ENCODE results near the gene RIC8B. TPM values are rescaled to one million over a fixed set of nuclear protein-coding genes. Genes with fewer than 3 reads are reported as not detected.
A peak's percentile ranks its signal among the peaks of the same experiment; 100 is the strongest.

RIC8B gene
- total and polyA plus RNA-seq, 2 of the 13 experiments (the other 11 are each of a cell fraction or from before 2014, with no cell fraction given) = 5.1 to 7.5 TPM

DNA sequence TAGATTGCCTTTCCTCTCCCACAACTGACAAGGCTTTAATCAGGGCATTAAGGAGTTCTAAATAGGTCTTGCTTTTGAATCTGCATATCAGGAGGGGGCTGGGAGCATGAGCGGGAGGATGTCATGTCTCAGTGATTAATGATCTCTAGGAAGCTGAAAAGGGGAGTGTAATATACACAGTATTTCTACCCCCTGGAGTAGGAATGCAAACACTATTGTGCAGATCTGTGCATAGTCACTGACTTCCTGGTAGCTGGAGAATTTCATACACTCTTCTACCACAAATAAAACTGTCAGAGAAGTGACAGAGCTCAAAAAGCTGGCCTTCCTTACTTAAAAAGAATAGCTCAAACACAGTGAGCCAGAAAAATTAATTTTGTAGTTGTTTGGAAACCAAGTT lies 65.8 kb downstream of the RIC8B start (continued):
- TF ChIP-seq, protein P1, sequence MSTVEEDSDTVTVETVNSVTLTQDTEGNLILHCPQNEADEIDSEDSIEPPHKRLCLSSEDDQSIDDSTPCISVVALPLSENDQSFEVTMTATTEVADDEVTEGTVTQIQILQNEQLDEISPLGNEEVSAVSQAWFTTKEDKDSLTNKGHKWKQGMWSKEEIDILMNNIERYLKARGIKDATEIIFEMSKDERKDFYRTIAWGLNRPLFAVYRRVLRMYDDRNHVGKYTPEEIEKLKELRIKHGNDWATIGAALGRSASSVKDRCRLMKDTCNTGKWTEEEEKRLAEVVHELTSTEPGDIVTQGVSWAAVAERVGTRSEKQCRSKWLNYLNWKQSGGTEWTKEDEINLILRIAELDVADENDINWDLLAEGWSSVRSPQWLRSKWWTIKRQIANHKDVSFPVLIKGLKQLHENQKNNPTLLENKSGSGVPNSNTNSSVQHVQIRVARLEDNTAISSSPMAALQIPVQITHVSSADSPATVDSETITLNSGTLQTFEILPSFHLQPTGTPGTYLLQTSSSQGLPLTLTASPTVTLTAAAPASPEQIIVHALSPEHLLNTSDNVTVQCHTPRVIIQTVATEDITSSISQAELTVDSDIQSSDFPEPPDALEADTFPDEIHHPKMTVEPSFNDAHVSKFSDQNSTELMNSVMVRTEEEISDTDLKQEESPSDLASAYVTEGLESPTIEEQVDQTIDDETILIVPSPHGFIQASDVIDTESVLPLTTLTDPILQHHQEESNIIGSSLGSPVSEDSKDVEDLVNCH (CRISPR knock-in tag; IDR thresholded peaks at IDR 0.05) = no peak
- peak; percentile 88; the same call in 1 of the 2 replicates for TF ChIP-seq MEIS1 (CRISPR knock-in tag; IDR thresholded peaks at IDR 0.05; ENCODE audit: borderline replicate concordance)
- TF ChIP-seq, protein P2, sequence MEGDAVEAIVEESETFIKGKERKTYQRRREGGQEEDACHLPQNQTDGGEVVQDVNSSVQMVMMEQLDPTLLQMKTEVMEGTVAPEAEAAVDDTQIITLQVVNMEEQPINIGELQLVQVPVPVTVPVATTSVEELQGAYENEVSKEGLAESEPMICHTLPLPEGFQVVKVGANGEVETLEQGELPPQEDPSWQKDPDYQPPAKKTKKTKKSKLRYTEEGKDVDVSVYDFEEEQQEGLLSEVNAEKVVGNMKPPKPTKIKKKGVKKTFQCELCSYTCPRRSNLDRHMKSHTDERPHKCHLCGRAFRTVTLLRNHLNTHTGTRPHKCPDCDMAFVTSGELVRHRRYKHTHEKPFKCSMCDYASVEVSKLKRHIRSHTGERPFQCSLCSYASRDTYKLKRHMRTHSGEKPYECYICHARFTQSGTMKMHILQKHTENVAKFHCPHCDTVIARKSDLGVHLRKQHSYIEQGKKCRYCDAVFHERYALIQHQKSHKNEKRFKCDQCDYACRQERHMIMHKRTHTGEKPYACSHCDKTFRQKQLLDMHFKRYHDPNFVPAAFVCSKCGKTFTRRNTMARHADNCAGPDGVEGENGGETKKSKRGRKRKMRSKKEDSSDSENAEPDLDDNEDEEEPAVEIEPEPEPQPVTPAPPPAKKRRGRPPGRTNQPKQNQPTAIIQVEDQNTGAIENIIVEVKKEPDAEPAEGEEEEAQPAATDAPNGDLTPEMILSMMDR (CRISPR knock-in tag; IDR thresholded peaks at IDR 0.05) = no peak
- peak; percentile 86 for TF ChIP-seq ELF3 (CRISPR knock-in tag; IDR thresholded peaks at IDR 0.05)
- TF ChIP-seq, protein P3, sequence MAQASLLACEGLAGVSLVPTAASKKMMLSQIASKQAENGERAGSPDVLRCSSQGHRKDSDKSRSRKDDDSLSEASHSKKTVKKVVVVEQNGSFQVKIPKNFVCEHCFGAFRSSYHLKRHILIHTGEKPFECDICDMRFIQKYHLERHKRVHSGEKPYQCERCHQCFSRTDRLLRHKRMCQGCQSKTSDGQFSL (CRISPR knock-in tag; IDR thresholded peaks at IDR 0.05) = no peak
- TF ChIP-seq YY1 (IDR thresholded peaks at IDR 0.05; ENCODE audit: insufficient read depth, insufficient replicate concordance, low read depth, low read length) = no peak
- TF ChIP-seq, protein P4, sequence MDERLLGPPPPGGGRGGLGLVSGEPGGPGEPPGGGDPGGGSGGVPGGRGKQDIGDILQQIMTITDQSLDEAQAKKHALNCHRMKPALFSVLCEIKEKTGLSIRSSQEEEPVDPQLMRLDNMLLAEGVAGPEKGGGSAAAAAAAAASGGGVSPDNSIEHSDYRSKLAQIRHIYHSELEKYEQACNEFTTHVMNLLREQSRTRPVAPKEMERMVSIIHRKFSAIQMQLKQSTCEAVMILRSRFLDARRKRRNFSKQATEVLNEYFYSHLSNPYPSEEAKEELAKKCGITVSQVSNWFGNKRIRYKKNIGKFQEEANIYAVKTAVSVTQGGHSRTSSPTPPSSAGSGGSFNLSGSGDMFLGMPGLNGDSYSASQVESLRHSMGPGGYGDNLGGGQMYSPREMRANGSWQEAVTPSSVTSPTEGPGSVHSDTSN (CRISPR knock-in tag; IDR thresholded peaks at IDR 0.05) = peak; percentile 57; the same call in 1 of the 2 replicates
- TF ChIP-seq, protein P5, sequence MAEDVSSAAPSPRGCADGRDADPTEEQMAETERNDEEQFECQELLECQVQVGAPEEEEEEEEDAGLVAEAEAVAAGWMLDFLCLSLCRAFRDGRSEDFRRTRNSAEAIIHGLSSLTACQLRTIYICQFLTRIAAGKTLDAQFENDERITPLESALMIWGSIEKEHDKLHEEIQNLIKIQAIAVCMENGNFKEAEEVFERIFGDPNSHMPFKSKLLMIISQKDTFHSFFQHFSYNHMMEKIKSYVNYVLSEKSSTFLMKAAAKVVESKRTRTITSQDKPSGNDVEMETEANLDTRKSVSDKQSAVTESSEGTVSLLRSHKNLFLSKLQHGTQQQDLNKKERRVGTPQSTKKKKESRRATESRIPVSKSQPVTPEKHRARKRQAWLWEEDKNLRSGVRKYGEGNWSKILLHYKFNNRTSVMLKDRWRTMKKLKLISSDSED (CRISPR knock-in tag; IDR thresholded peaks at IDR 0.05) = no peak
- no peak for TF ChIP-seq ZBTB7A (CRISPR knock-in tag; IDR thresholded peaks at IDR 0.05)
- no peak for TF ChIP-seq RORA (CRISPR knock-in tag; IDR thresholded peaks at IDR 0.05)
- TF ChIP-seq HOXA5 (CRISPR knock-in tag; IDR thresholded peaks at IDR 0.05) = peak; percentile 70; the same call in 1 of the 2 replicates
- no peak for TF ChIP-seq REL (CRISPR knock-in tag; conservative IDR thresholded peaks at IDR 0.05)
- TF ChIP-seq, protein P6, sequence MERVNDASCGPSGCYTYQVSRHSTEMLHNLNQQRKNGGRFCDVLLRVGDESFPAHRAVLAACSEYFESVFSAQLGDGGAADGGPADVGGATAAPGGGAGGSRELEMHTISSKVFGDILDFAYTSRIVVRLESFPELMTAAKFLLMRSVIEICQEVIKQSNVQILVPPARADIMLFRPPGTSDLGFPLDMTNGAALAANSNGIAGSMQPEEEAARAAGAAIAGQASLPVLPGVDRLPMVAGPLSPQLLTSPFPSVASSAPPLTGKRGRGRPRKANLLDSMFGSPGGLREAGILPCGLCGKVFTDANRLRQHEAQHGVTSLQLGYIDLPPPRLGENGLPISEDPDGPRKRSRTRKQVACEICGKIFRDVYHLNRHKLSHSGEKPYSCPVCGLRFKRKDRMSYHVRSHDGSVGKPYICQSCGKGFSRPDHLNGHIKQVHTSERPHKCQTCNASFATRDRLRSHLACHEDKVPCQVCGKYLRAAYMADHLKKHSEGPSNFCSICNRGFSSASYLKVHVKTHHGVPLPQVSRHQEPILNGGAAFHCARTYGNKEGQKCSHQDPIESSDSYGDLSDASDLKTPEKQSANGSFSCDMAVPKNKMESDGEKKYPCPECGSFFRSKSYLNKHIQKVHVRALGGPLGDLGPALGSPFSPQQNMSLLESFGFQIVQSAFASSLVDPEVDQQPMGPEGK (CRISPR knock-in tag; IDR thresholded peaks at IDR 0.05) = peak; percentile 29; the same call in 1 of the 2 replicates
- TF ChIP-seq SSRP1 (CRISPR knock-in tag; IDR thresholded peaks at IDR 0.05) = no peak

Measured in HepG2 (cell line).